ENCODE results near the gene XAB2.

Gene XAB2

GRCh38 chr19:7632340-7633203 lies 3.2 kb upstream of the XAB2 start:
- DNase-seq = no peak

- no peak for DNase-seq
Observed at GRCh38 chr19:7631577-7631976, 2.2 kb upstream of the XAB2 start.

- no peak for DNase-seq
Observed at GRCh38 chr19:7628589-7629311, 595 bp downstream of the XAB2 start.

- no peak for DNase-seq
Observed at GRCh38 chr19:7627166-7627565, 2.2 kb downstream of the XAB2 start.

- no peak for DNase-seq
Observed at GRCh38 chr19:7625763-7626372, 3.5 kb downstream of the XAB2 start.

GRCh38 chr19:7624810-7625209 lies 4.5 kb downstream of the XAB2 start:
- DNase-seq = no peak

- DNase-seq = no peak
Observed at GRCh38 chr19:7623725-7624603, 5.4 kb downstream of the XAB2 start.

- DNase-seq = no peak
Observed at GRCh38 chr19:7622933-7623685, 6.2 kb downstream of the XAB2 start.

GRCh38 chr19:7620442-7621412 lies 8.6 kb downstream of the XAB2 start:
- no peak for DNase-seq

- DNase-seq = no peak
Observed at GRCh38 chr19:7619671-7620441, 9.5 kb downstream of the XAB2 start.

- DNase-seq = no peak
Observed at GRCh38 chr19:7618771-7619510, 10.4 kb downstream of the XAB2 start.

- DNase-seq = no peak
Observed at GRCh38 chr19:7618348-7618747, 11.0 kb downstream of the XAB2 start.

GRCh38 chr19:7617735-7618134 lies 11.6 kb downstream of the XAB2 start:
- DNase-seq = no peak

GRCh38 chr19:7617172-7617571 lies 12.2 kb downstream of the XAB2 start:
- DNase-seq = no peak

GRCh38 chr19:7614859-7615741 lies 14.2 kb downstream of the XAB2 start:
- no peak for DNase-seq

GRCh38 chr19:7612282-7613274 lies 16.8 kb downstream of the XAB2 start:
- DNase-seq = no peak
